HG03060 (cell line): ENCODE measurements around the gene CCDC183.
A peak's percentile ranks its signal among the peaks of the same experiment; 100 is the strongest.
"Not testable (repeated sequence)": the region's sequence is repeated elsewhere in the genome, so short reads cannot be mapped to it uniquely, and the experiment has no call there.

Experiments used
- ATAC-seq: cut with Tn5 transposase; IDR thresholded peaks from one replicate; pipeline ENCODE4 v1.9.1; 2021; ENCODE audit warnings: low read depth, moderate number of reproducible peaks; ENCODE audit not compliant: unreplicated experiment

The CCDC183 gene

DNA sequence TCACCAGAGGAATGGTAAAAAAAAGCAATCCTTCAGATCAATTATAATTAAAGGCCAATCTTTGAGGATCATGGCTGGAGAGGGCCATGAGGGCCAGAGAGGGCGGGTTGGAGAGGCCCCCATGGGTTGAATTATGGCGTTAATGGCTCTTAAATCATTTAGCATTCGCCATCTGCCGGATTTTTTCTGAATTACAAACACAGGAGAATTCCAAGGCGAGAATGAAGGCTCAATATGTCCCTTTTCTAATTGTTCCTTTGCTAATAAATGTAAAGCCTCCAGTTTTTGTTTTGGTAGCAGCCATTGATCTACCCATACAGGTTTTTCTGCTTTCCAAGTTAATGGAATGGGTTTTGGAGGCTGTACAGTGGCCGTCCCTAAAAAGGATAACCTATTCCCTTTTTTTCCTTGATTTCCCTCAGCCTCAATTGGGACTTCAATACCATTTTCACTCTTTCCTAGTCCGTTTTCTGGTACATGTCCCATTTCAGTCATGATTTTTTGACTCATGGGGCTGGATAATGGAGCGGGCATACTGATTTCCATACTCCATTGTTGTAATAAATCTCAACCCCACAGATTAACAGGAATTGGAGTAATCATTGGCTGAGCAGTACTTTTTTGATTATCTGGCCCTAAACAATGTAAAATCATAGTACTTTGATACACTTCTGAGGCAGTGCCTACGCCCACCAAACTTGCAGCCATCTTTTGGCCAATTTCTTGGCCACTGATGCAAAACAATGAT is 11.7 kb upstream of the CCDC183 start:
- no peak for ATAC-seq

DNA sequence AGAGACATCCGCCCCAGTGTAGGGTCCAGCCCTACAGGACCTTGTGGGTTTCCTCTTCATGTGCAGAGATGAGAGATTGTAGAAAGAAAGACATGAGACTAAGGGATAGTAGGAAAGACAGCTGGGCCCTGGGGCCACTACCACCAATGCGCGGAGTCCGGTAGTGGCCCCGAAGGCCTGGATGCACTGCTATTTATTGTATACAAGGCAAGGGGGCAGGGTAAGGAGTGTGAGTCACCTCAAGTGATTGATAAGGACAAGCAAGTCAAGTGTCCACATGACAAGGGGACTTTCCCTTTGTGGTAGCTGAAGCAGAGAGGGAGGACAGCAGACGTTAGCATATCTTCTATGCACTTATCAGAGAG is 11.2 kb upstream of the CCDC183 start:
- ATAC-seq: no peak

DNA sequence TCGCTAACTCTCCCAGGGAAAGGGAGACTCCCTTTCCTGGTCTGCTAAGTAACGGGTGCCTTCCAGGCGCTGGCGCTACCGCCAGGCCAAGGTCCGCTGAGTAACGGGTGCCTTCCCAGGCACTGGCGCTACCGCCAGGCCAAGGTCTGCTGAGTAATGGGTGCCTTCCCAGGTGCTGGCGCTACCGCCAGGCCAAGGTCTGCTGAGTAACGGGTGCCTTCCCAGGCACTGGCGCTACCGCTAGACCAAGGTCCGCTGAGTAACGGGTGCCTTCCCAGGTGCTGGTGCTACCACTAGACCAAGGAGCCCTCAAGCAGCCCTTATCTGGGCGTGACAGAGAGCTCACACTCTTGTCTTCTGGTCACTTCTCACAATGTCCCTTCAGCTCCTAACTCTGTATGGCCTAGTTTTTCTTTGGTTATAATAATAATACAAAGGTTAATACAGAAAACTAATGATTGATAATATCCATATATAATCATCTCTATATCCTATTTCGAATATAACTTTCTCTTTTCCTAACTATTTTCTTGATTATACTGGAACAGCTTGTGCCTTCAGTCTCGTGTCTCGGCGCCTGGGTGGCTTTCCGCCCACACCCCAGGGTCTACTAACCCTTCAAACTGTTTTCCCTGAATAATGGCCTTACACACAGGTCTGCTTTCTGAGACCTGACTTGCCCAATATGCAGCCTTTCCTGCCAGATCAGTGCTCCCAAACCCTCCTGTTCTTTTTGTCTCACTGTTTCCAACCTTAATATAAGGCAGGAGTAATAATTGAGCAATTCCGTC is 10.4 kb upstream of the CCDC183 start:
- not testable (repeated sequence) for ATAC-seq

DNA sequence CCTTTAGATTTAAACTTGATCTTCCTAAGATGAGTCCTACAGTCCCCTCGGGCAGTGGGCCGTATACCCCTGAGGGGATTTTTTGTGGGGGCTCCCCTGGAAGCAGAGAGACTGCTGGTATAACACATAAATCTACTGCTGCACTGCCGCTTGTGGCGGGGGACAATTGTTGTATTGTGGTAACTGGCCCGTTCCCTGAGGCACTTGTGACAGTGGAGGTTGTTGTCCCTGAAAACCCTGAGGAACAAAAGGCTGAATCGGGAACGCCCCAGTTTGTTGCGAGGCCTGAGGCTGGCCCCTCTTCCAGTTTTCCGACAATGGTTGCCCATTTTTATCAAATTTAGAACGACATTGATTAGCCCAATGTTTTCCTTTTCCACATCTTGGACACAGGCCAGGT is 9.7 kb upstream of the CCDC183 start:
- no peak for ATAC-seq

DNA sequence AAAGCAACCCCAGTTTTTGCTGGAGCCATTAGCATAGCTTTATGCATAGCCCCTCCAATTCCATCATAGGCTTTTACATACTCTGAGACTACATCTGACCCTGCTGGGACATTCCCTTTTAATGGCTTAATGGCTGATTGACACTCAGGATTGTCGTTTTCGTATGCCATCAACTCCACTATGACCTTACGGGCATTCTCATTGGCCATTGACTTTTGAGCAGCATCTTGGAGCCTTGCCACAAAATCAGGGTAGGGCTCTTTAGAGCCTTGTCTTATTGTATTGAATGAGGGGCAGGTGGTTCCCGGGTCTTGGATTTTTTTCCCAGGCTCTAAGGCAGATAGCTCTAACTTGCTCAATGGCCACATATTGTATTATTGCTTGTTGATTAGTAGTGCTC is 9.2 kb upstream of the CCDC183 start:
- ATAC-seq: not testable (repeated sequence)

DNA sequence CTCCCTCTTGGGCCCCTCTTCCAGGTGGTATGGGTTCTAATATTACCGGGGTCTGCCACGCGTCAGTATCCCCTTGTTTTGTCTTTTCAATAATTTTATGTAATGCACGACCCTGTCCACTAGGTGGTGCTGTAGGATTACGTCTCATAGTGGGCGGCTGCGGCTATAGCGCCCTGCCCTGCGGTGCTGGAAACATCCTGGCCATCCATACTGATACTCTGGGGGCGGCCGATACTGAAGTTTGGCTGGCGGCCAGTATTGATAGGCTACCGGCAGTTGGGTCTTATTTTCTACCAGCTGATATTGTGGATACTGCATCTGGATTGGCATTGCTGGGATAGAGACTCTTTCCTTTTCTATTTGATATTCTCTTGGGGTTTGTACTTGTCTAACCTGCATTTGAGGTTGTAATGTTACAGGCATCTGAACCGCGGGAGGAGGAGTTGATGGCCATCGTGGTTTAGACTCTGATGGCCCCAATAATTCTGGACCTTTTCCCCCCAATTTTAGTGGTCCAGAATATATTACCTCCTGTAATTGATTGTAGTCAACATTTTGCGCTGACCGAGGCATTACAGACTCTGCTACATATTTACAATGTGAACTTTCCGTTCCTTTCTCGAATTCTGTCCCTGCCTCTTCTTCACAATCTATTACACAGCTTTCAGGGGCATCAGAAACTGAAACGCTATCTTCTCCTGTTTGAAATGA is 8.3 kb upstream of the CCDC183 start:
- no peak for ATAC-seq

DNA sequence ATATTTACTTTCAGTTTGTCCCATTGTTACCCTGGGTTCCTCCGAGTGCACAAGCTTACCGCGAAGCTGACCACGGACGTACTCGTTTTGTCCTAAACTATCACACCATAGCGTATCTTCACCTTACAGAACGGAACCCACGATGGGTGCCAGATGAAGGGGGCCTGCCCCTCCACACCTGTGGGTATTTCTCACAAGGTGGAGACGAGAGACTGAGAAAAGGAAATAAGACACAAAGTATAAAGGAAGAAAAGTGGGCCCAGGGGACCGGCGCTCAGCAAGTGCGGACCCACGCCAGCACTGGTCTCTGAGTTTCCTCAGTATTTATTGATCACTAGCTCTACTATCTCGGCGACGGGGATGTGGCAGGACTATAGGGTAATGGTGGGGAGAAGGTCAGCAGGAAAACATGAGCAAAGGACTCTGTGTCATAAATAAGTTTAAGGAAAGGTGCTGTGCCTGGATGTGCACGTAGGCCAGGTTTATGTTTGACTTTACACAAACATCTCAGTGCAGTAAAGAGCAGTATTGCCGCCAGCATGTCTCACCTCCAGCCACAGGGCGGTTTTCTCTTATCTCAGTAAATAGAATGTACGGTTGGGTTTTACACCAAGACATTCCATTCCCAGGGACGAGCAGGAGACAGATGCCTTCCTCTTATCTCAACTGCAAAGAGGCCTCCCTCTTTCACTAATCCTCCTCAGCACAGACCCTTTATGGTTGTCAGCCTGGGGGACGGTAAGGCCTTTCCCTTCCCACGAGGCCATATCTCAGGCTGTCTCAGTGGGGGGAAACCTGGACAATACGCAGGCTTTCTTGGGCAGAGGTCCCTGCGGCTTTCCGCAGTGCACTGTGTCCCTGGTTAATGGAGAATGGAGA is 7.3 kb upstream of the CCDC183 start:
- ATAC-seq: not testable (repeated sequence)

DNA sequence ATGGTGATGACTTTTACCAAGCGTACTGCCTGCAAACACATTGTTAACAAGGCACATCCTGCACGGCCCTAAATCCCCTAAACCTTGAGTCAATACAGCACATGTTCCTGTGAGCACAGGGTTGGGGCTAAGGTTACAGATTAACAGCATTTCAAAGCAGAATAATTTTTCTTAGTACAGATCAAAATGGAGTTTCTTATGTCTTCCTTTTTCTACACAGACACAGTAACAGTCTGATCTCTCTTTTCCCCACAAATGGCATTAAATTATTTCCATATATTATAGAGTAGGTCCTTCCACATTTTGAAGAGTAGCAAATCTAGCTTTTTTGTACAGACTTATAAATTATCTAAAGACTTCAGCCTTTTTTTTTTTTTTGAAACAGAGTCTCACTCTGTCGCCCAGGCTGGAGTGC is 6.6 kb upstream of the CCDC183 start:
- no peak for ATAC-seq

DNA sequence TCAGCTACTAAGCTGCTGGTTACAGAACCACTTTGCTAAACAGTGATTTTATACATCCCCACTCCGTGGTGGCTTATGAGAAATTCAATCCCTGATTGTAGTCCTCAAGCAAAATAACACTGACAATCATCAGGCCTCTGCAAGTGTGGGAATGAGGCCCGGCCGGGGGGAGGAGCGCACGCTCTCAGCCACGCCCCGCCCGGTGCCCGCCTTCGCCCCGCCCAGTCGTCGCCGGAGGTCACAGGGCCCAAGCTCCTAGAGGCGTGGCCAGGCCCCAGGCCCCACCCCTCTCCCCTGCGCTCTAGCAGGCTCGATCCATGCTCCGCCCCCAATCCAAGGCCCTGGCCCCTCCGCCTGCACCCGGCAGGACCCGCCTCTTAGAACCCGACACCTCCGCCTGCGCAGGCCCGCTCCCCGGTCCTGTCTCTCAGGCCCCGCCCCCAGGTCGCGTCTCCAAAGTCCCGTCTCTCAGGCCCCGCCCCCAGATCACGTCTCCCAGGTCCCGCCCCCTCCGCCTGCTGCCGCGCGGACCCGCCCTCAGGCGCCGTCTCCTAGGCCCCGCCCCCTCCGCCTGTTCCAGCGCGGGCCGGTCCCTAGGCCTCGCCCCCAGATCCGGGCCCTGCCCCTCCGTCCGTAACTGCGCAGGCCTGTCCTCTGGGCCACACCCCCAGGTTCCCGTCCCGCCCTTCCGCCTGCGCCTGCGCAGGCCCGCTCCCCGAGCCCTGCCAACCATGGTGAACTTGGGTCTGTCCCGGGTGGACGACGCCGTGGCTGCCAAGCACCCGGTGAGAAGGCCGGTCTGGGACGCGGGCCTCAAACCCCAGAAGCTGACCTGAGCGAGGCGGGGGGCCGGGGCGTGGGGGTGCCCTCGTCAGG is 5.3 kb upstream of the CCDC183 start, which contains the start of gene TMEM141:
TSS of gene TMEM141 (plus strand) at position 705 of the 876 bp plus-strand sequence. CDS start at position 732, 27 bp downstream.
- peak; percentile 51 for ATAC-seq

DNA sequence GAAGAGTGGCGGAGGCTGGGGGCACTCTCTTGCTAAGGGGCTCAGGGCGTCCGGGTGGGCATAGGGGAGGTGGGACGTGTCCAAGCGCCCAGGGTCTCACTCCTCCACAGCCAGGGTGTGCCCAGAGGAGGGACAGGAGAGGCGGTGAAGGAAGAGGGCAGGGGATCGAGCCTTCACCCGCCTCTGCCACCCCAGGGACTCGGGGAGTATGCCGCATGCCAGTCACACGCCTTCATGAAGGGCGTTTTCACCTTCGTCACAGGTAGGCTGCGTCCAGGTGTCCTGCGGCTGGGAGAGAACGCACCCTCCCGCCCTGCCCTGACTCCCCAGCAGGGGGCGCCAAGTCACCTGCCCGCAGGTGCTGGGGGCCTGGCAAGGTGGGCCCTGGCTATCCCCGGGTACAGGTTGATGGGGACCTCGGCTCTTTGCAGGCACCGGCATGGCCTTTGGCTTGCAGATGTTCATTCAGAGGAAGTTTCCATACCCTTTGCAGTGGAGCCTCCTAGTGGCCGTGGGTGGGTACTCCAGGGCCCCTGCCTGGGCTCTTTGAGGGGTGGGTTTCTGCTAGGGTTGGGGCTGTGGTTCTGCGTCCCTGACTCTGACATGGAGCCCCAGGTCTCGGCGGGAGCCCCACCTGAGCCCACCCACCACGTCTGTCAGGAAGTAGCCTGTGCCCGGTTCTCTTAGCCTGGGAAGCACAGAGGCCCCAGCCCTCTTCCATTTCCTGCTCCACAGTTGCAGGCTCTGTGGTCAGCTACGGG is 4.4 kb upstream of the CCDC183 start:
- ATAC-seq: no peak

DNA sequence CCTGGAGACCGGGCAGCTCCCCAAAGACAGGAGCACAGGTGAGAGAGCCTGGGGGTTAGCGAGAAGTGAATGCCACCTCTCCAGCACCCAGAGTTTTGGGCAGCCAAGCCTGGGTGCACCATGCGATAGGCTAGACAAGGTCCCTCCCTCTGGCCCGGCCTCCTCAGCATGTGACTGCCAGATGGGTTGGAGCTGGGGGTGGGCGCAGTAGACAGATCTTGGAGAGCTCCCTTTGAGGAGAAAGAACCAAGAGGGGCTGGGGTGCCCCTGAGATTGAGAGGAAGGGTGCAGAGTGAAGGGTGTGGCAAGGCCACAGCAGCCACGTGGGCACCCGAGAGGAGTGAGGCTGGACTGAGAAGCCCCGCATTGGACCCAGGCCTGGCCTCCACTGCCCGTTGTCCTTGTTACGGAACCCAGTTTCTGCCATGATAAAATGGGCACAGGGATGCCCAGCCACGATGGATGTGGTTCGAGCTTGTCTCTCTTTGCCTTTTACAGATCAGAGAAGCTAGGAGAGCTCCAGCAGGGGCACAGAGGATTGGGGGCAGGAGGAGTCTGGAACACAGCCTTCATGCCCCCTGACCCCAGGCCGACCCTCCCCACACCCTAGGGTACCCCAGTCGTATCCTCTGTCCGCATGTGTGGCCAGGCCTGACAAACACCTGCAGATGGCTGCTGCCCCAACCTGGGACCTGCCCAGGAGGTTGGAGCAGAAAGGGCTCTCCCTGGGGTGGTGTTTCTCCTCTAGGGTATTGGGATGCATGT is 3.6 kb upstream of the CCDC183 start:
- ATAC-seq: no peak

DNA sequence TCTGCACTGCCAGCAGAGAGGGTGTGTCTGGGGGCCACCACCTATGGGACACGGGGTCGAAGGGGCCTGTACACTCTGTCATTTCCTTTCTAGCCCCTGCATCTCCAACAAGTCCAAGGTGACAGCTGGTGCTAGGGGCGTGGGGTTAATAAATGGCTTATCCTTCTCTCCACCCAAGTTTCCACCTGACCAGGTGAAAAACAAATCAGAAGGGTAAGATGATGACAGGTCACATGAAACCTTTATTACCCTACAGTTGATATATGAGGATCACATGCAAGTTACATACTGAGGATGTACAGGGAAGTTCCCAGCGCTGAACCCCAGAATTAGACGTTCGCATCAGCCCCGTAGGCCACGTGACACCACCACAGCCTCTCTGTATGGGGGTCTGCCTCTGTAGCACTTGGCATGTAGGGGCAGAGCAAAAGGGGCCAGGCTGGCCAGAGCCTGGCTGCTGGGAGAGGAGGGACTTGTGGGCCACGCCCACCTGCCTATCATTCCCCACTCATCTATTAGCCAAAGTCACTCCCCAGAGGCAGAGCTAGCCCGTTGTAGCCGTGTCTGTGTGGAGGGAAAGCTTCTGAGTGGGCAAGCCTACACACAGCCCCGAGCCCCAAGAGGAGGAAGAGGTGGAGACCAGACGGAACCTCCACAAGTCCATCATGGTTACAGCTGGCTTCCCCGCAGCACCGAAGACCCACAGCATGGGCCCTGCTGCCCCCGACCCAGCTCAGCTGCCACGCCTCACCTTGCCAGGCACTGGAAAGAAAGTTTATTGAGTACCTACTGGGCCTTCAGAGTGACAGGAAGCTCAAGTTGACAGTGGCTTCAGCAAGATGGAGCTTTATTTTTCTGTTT is 2.8 kb upstream of the CCDC183 start:
- no peak for ATAC-seq

DNA sequence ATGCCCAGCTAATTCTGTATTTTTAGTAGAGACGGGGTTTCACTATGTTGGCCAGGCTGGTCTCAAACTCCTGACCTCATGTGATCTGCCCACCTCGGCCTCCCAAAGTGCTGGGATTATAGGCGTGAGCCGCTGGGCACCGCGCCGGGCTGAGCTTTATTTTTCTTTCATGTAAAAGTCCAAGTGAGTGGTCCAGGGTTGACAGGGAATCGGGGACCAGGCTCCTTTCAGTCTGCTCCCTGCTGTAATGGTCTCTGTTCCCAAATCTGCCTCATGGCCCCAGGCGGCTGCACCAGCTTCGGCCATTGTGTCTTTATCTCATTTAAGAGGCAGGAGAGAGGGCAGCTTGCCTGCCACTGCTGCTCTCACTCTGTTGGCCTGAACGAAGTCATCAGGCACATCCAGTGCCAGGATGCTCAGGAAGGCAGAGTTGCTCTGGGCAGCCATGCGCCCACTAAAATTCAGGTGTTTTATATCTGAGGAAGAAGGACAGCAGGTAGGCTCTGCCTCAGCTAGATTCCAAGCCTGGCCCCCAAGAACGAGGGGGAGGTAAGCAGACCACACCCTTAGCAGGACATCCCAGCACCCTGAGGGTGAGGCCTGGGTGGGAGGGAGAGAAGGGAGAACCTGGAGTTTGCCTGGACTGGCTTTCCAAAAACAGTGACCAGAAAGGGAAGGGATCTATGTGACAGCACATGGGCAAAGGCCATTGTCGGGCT is 1.7 kb upstream of the CCDC183 start:
- no peak for ATAC-seq

DNA sequence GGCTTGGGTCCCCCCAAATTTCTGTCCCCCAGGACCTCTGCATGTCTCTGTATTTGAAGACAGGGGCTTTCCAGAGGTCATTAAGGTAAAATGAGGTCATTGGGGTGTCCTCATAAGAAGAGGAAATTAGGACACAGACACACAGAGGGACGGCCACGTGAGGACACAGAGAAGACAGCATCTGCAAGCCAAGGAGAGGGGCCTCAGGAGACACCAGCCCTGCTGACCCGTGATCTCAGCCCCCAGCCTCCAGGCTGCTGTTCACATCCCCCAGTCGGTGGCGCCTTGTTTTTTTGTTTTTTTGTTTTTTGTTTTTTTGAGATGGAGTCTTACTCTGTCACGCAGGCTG is 1.2 kb upstream of the CCDC183 start:
- no peak for ATAC-seq

DNA sequence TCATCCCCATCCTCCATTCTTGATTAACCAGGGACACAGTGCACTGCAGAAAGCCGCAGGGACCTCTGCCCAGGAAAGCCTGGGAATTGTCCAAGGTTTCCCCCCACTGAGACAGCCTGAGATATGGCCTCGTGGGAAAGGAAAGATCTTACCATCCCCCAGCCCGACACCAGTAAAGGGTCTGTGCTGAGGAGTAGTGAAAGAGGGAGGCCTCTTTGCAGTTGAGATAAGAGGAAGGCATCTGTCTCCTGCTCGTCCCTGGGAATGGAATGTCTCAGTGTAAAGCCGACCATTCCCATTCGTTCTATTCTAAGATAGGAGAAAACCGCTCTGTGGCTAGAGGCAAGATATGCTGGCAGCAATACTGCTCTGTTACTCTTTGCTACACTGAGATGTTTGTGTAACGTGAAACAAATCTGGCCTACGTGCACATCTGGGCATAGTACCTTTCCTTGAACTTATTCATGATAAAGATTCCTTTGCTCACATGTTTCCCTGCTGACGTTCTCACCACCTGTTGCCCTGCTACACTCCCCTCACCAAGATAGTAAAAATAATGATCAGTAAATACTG is 723 bp downstream of the CCDC183 start:
- ATAC-seq: not testable (repeated sequence)

DNA sequence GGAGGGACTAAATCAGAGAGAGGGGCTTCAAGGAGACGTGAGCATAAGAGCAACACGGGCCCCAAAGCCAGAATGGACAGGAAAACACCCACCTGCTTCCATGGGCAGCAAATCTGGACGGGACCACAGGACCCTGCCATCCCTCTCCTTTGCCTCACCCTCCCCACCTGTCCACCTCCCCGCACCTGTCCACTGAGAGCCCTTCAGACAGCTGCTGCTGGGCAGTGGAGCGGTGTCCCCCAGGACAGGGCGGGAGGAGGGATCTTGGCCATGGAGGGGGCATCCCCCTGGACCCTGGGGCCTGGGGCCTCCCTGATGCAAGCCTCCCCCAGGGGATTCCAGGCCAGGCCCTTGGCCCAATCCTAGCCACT is 2.6 kb downstream of the CCDC183 start:
- ATAC-seq: no peak
